ENCODE measurements around the gene KLK10.

Gene KLK10

GRCh38 chr19:51020988-51021651, 1.6 kb upstream of the KLK10 start:
- TF ChIP-seq CTCF (IDR thresholded peaks at IDR 0.05; ENCODE audit: insufficient read depth, missing control alignments), result peak; percentile 59
- no peak for FAIRE-seq
- DNase-seq (ENCODE audit: insufficient read length, low spot score), result no peak

GRCh38 chr19:51018745-51019543, 565 bp downstream of the KLK10 start:
- FAIRE-seq, result no peak
- DNase-seq (ENCODE audit: insufficient read length, low spot score), result no peak
- no peak for TF ChIP-seq CTCF (IDR thresholded peaks at IDR 0.05; ENCODE audit: insufficient read depth, missing control alignments)

- peak; percentile 15 for TF ChIP-seq CTCF (IDR thresholded peaks at IDR 0.05; ENCODE audit: insufficient read depth, missing control alignments)
- FAIRE-seq (no peak), DNase-seq (ENCODE audit: insufficient read length, low spot score) (peak; percentile 60)
Observed at GRCh38 chr19:51016798-51017683, 2.5 kb downstream of the KLK10 start.

- TF ChIP-seq CTCF (IDR thresholded peaks at IDR 0.05; ENCODE audit: insufficient read depth, missing control alignments), result no peak
- DNase-seq (ENCODE audit: insufficient read length, low spot score), result no peak
- no peak for FAIRE-seq
Observed at GRCh38 chr19:51015691-51016267, 3.7 kb downstream of the KLK10 start.

GRCh38 chr19:51014242-51014641, 5.3 kb downstream of the KLK10 start:
- FAIRE-seq (no peak), DNase-seq (ENCODE audit: insufficient read length, low spot score) (no peak)
- TF ChIP-seq CTCF (IDR thresholded peaks at IDR 0.05; ENCODE audit: insufficient read depth, missing control alignments), result no peak

- no peak for TF ChIP-seq CTCF (IDR thresholded peaks at IDR 0.05; ENCODE audit: insufficient read depth, missing control alignments)
- FAIRE-seq (no peak), DNase-seq (ENCODE audit: insufficient read length, low spot score) (no peak)
Observed at GRCh38 chr19:51012661-51013190, 6.8 kb downstream of the KLK10 start.
